ENCODE measurements around the gene CSNK2A1.

DNA sequence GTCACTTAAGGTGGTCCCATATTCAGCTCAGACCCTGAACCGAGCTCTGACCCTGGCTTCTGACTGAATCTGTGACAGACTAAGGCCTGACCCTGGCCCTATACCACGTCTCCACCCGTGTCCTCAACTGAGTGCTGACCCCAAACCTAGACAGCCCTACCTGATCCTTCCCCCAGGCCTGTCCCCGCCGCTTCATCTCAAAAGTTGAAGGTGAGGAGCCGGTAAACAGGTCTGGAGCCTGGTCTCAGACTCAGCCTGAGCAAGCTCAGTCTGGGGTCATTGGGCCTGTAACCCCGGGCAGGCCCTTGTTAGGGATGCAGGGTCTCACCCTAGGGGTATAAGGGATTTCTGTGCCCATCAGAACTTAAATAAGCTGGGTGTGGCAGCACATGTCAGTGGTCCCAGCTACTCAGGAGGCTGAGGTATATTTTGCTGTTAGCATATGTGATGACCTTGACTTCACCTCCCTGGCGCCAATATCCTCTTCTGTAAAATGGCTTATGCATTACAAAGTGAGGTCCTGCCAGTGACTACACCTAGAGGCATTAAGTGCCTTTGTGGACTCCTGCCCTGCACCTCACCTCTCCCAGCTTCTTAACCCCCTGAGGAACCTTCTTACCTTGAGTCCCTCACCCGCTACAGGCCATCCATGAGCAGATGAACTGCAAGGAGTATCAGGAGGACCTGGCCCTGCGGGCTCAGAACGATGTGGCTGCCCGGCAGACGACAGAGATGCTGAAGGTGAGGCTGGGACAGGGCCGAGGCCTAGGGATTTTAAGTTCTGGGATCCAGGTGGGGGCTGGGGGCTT is 115.5 kb downstream of the CSNK2A1 start:
- TF ChIP-seq, protein P1, sequence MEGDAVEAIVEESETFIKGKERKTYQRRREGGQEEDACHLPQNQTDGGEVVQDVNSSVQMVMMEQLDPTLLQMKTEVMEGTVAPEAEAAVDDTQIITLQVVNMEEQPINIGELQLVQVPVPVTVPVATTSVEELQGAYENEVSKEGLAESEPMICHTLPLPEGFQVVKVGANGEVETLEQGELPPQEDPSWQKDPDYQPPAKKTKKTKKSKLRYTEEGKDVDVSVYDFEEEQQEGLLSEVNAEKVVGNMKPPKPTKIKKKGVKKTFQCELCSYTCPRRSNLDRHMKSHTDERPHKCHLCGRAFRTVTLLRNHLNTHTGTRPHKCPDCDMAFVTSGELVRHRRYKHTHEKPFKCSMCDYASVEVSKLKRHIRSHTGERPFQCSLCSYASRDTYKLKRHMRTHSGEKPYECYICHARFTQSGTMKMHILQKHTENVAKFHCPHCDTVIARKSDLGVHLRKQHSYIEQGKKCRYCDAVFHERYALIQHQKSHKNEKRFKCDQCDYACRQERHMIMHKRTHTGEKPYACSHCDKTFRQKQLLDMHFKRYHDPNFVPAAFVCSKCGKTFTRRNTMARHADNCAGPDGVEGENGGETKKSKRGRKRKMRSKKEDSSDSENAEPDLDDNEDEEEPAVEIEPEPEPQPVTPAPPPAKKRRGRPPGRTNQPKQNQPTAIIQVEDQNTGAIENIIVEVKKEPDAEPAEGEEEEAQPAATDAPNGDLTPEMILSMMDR (IDR thresholded peaks at IDR 0.05) = no peak
- TF ChIP-seq POLR2A (IDR thresholded peaks at IDR 0.05) = no peak
